DMS53 treated with DMSO at 0.1 percent for 48 hours (cell line): Measurements from ENCODE around the gene OR2S2.

Experiments used
- DNase-seq: peaks from one replicate; lab custom pipeline; 2025; ENCODE audit not compliant: unreplicated experiment; lab: John Stamatoyannopoulos, UW

The OR2S2 gene

DNA sequence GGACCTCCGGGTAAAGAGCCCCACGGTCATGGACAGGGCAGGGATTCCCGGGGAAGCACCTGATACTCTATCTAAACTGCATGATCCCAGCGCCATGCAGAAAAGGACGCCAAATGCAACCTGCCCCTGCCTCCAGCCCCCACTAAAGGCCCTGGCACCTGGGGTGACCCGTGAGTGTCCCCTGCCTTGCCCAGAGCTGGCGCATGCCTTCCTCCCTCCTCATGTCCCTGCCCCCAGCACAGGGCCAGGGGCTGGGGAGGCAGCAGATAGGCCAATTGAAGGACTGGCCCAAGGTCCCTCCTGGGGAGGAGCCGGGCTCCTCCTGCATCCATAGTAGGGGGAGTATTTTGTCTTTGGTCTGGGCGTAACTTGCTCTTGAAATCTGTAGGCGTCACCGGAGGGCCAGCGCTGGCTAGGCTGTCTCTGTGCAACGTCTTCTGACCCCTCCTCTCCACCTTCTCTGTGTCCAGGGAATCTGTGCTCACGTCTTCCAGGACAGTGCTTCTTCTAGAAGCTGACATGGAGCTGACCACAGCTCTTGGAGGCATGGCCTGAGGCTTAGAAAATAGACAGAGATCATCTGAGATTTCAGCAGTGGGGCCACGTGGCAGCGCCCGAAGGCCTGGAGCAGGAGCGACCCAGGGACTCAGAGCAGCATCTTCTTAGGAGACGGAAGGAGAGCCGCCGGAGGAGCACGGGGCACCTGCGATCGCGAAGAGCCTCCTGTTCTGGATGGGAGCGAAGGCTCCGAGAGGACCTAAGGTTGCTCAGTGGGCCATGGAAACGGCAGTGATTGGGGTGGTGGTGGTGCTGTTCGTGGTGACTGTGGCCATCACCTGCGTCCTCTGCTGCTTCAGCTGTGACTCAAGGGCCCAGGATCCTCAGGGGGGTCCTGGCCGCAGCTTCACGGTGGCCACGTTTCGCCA is 48.0 kb downstream of the OR2S2 start:
- no peak for DNase-seq

DNA sequence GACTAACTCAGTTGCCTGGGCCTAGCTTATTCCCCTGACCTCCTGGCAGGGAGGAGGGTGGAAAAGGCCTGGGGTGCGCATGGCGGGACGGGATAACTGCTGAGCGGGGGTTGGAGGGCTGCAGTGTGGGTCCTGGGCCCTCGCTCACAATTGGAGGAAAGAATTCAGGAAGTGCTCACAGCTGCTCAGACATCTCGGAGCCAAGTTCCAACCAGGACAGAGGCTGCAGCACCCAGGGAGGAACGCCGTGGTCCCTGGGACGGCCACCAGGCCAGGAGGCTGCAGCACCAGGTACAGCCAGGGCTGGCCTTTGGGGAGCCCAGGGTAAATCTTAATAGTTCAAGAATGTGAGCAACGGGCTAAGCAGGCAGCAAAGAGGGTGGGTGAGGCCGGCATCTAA is 48.7 kb downstream of the OR2S2 start, which contains the start of gene SPAAR:
TSS of gene SPAAR (plus strand) at position 217 of the 400 bp plus-strand sequence. CDS start 974 bp downstream, outside the sequence.
- no peak for DNase-seq

DNA sequence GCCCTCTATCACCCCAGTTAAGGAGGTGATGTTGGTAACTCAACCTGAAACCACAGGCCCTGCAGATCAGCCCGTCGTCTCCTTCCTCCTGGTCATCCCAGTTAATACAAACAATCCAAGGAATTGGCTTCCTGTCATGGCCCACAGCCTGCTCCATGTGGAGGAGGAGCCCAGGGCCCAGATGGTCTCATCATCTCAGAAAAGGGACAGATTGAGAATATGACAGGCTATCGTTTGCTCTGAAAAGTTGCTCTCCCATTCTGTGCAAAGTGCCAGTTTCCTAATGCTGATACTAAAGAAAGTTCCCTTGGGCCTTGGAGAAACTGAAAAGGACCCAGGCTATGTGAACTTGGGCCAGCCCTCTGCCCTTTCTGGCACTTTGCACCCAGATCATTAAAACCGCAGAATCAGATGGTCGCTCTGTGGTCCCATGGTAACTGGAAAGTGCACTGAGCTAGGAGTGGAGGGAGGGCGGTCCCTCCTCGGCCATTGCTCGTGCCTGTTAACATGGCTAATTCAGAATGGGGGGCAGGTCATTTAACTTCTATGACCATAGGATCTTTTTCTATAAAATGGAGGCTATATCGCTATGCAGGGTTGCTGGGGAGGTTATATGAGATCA is 49.3 kb downstream of the OR2S2 start:
- DNase-seq, result no peak

DNA sequence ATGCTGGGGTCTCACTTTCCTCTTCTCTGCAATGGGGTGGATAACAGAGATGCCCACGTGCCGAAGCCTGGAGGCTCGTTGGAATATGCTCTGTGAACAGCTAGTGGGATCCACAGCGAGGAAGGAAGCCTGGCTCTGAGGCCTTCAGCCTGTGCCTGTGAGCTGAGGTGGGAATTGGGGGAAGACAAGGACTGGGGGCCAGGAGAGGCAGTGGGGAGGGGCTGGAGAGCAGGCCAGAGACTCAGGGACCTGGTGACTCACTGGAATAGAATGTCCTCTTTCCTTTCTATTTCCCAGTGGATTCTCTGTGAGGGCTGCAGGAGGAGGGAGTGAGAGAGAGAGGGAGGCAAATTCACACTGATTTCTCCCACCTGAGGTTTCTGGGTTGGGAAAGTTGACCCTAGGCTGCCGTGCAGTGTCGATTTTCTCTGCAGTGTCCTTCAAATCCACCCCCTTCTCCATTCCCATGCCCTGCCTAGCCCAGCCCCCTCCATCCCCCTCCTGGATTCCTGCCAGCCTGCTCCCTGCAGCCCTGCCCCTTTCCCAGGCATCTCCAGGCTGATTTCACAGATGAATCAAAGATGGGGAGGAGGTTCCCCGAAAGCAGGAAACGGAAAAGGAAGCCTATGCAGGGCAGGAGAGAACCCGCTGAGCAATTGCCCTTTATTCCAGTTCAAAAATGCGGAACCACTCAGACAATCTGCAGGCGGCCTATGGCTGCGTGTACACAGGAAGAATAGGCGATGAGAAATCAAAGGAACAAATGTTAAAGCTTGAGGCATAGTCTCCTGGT is 50.0 kb downstream of the OR2S2 start:
- DNase-seq, result no peak
